Measurements from ENCODE around the gene SPIRE2. TPM values are rescaled to one million over a fixed set of nuclear protein-coding genes. Genes with fewer than 3 reads are reported as not detected.
A peak's percentile ranks its signal among the peaks of the same experiment; 100 is the strongest.

Gene SPIRE2
- total RNA-seq, 1 donor from 2014 or later: 15.8 TPM

DNA sequence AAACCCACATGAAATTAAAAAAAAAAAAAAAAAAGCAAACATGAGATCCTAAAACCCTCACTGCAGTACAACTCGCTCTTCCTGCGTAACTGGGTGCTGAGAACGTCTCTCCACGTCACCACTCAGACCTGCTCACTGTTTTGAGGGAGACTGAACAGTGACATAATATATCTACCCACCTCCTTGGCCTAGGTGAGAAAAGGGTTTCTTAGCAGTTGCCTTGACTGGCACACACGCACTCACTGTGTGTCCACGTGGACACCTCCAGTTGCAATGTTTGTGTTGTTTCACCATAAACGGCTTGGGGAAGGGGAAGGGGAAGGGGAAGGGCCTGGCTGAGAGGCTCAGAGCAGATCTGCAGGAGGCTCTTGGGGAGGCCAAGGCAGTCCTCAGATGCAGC lies 43.9 kb upstream of the SPIRE2 start:
- Histone ChIP-seq H3K27me3 (ENCODE audit: low read depth) (no peaks in the 10 kb centered on the region), H3K27ac (no peak overlapping the region), H3K4me3 (no peak overlapping the region), H3K36me3 (no peaks in the 10 kb centered on the region), H3K9me3 (no peaks in the 10 kb centered on the region), H3K4me1 (no peaks in the 10 kb centered on the region)
- ATAC-seq (peak; percentile 16 to 41), DNase-seq (no peak)
- TF ChIP-seq, protein P1, sequence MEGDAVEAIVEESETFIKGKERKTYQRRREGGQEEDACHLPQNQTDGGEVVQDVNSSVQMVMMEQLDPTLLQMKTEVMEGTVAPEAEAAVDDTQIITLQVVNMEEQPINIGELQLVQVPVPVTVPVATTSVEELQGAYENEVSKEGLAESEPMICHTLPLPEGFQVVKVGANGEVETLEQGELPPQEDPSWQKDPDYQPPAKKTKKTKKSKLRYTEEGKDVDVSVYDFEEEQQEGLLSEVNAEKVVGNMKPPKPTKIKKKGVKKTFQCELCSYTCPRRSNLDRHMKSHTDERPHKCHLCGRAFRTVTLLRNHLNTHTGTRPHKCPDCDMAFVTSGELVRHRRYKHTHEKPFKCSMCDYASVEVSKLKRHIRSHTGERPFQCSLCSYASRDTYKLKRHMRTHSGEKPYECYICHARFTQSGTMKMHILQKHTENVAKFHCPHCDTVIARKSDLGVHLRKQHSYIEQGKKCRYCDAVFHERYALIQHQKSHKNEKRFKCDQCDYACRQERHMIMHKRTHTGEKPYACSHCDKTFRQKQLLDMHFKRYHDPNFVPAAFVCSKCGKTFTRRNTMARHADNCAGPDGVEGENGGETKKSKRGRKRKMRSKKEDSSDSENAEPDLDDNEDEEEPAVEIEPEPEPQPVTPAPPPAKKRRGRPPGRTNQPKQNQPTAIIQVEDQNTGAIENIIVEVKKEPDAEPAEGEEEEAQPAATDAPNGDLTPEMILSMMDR (IDR thresholded peaks at IDR 0.05): no peak
- intact Hi-C loops (cut with DNase I): no loop called here

DNA sequence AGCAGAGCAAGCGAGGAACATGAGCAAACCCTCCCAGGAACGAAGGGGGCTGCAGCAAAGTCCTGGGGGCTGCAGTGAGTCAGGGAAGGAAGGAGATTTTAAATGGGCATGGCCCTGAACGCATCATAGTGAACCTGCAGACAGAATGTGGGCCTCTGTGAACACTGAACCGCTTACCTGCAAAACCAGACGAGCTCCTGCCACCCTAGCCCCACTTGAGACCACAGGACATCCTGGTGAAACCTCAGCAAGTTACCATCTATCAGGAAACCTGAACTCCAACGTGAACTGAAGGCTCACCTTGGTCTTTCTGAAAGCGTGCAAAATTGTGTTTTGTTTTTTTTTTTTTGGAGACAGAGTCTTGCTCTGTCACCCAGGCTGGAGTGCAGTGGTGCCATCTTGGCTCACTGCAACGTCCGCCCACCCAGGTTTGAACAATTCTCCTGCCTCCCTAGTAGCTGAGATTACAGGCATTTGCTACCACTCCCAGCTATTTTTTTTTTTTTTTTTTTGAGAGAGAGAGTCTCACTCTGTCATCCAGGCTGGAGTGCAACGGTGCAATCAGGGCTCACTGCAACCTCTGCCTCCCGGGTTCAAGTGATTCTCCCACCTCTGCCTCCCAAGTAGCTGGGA lies 42.6 kb upstream of the SPIRE2 start:
- H3K4me3 ChIP-seq: no peak overlapping the region
- no peaks in the 10 kb centered on the region for H3K27me3 ChIP-seq (ENCODE audit: low read depth)
- DNase-seq (no peak), ATAC-seq (peak; percentile 33 to 50)
- H3K9me3 ChIP-seq: no peaks in the 10 kb centered on the region
- TF ChIP-seq, protein P1 (IDR thresholded peaks at IDR 0.05): no peak
- intact Hi-C loops (cut with DNase I): no loop called here
- H3K36me3 ChIP-seq: no peaks in the 10 kb centered on the region
- no peak overlapping the region for H3K27ac ChIP-seq
- no peaks in the 10 kb centered on the region for H3K4me1 ChIP-seq

DNA sequence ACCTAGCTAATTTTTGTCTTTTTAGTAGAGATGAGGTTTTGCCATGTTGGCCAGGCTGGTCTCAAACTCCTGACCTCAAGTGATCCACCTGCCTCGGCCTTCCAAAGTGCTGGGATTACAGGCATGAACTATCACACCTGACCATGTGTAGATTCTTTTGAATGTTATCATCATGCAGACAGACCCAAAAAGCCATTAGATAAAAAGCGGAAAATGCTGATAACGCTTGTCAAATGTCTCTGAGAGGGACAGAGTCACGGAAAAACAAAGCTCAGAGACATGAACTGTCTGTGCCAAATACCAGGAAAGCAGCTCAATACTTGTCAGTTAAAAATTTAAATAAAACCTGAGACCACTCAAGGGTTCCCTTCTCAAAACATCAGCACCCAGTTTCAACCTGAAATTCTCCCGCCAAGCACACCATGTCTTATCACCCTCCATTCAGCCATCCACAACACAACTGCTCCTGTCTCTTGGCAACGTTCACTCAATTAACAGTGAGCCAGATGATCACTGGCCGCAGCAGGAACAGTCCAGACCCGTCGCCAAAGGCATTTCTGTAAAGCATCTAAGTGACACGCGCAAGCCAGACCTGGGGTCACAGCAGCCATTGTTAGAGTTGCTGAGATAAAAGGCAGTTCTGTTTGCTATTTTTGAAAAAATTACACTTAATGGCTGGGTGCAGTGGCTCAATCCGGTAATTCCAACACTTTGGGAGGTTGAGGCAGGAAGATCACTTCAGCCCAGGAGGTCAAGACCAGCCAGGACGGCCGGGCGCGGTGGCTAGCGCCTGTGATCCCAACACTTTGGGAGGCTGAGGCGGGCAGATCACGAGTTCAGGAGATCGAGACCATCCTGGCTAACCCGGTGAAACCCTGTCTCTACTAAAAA lies 41.6 kb upstream of the SPIRE2 start:
- DNase-seq (no peak), ATAC-seq (no peak)
- no peak overlapping the region for H3K27ac ChIP-seq
- H3K4me1 ChIP-seq: no peaks in the 10 kb centered on the region
- H3K27me3 ChIP-seq (ENCODE audit: low read depth): no peaks in the 10 kb centered on the region
- TF ChIP-seq, protein P1 (IDR thresholded peaks at IDR 0.05): no peak
- H3K9me3 ChIP-seq: no peaks in the 10 kb centered on the region
- H3K4me3 ChIP-seq: no peak overlapping the region
- intact Hi-C loops (cut with DNase I): no loop called here
- H3K36me3 ChIP-seq: no peaks in the 10 kb centered on the region

DNA sequence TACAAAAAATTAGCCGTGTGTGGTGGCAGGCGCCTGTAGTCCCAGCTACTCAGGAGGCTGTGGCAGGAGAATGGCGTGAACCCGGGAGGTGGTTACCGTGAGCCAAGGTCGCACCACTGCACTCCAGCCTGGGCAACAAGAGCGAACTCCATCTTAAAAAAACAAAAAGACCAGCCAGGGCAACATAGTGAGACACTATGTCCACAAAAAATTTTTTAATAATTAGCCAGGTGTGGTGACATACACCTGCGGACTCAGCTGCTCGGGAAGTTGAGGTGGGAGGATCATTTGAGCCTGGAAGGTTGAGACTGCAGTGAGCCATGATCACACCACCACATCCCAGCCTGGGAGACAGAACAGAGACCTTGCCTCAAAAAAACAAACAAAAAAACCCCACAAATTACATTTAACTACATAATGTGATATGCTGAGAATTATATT lies 40.9 kb upstream of the SPIRE2 start:
- TF ChIP-seq, protein P1 (IDR thresholded peaks at IDR 0.05): no peak
- intact Hi-C loops (cut with DNase I): no loop called here
- Histone ChIP-seq H3K4me1 (no peaks in the 10 kb centered on the region), H3K36me3 (no peaks in the 10 kb centered on the region), H3K27me3 (ENCODE audit: low read depth) (no peaks in the 10 kb centered on the region), H3K4me3 (no peak overlapping the region), H3K9me3 (no peaks in the 10 kb centered on the region), H3K27ac (no peak overlapping the region)
- DNase-seq (no peak), ATAC-seq (no peak)

DNA sequence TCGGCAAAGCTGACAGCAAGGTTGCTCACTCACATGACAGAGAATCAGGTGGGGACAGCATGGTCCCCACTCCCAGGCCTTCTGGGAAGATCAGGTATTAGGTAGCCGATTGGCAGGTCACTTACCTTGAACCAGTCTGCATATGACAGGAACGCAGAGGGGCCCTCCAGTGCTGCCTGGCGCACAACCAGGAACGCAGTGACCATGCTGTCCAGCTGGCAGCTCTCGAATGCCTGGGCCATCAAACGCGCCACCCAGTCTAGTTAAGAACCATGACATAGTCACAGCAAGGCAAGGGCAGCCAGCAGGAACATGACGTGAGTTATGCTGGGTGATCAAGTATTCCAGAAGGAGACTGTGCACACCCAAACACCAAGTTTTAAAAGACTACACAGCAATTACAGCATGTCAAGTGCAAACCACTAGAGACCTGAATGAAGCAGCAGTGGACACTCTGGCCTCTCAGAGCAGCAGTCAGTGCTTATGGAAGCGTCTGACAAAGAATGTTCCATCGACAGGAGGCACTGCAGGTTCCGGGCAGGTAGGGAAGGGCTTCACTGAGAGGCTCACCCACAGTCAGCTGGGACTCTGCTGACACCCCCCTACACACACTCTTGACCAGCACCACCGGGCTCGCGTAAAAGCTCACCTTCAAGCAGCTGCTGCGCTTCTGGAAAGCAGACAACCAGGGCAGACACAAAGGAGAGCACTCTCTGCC lies 36.8 kb upstream of the SPIRE2 start:
- no peak overlapping the region for H3K4me3 ChIP-seq
- H3K27ac ChIP-seq: no peak overlapping the region
- no peaks in the 10 kb centered on the region for H3K36me3 ChIP-seq
- no peak for DNase-seq
- no peaks in the 10 kb centered on the region for H3K4me1 ChIP-seq
- TF ChIP-seq, protein P1 (IDR thresholded peaks at IDR 0.05): no peak
- no peaks in the 10 kb centered on the region for H3K27me3 ChIP-seq (ENCODE audit: low read depth)
- intact Hi-C loops (cut with DNase I): no loop called here
- no peaks in the 10 kb centered on the region for H3K9me3 ChIP-seq
- ATAC-seq: no peak

Data from lower lobe of right lung (tissue), 2 donors.